ENCODE results near the gene RGS3. TPM values are rescaled to one million over a fixed set of nuclear protein-coding genes. Genes with fewer than 3 reads are reported as not detected.

Gene RGS3
- polyA plus RNA-seq, 1 of the 3 experiments (the other 2 are of a cell fraction), result 50.6 TPM

DNA sequence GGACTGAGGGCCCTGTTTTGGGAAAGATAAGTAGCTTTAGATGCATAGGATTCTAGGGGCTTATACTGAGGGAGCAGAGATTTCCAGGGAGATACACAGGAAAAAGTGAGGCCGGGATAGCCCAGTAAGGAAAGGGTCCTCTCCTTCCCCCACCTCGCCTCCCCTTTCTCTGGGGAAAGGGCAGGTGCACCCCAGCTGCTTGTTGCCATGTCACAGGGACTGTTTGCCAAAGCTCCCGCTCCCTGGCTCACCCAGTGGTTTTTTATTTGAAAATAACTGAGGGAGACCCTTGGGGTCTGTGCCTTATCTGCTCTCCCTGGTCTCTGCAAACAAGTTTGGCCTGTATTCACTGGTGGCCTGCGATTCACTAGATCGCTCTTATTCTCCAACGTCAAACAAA lies 51.2 kb downstream of the RGS3 start:
- Histone ChIP-seq H4K20me1 (ENCODE audit: insufficient read depth) (no peaks in the 10 kb centered on the region), H3K4me3 (ENCODE audit: low read depth in 2 of 2, low read length in 1 of 2) (no peak overlapping the region), H3K79me2 (ENCODE audit: insufficient read depth) (no peaks in the 10 kb centered on the region), H2AFZ (ENCODE audit: low read depth) (no peak overlapping the region), H3K4me2 (no peak overlapping the region), H3F3A (replicated peaks; ENCODE audit: insufficient read depth) (no peaks in the 10 kb centered on the region), H3K9me3 (no peaks in the 10 kb centered on the region), H3K9ac (no peak overlapping the region), H3K27me3 (ENCODE audit: insufficient read depth) (no peaks in the 10 kb centered on the region), H3K4me1 (ENCODE audit: control insufficient read depth in 1 of 2, insufficient read depth in 2 of 2, low read depth in 1 of 2, low read length in 1 of 2) (peaks cover 3 to 22% of the 10 kb centered on the region in 2 experiments; a peak in 1 of 4 replicates), H3K36me3 (replicated peaks in 1 of 2; ENCODE audit: control insufficient read depth in 1 of 2, insufficient read depth in 2 of 2, low read length in 1 of 2) (no peaks in the 10 kb centered on the region), H3K9me2 (no peaks in the 10 kb centered on the region), H3K27ac (ENCODE audit: low read depth in 2 of 2, low read length in 1 of 2) (no peak overlapping the region)
- TF ChIP-seq FOXM1 (IDR thresholded peaks at IDR 0.05; ENCODE audit: low read depth) (no peak), RCOR1 (IDR thresholded peaks at IDR 0.05; ENCODE audit: low read length) (no peak), FOXJ3 (CRISPR knock-in tag; IDR thresholded peaks at IDR 0.05) (no peak), ELF1 (IDR thresholded peaks at IDR 0.05) (no peak), NFIC (IDR thresholded peaks at IDR 0.05; ENCODE audit: borderline replicate concordance) (no peak), YY1 (IDR thresholded peaks at IDR 0.05; ENCODE audit: low read depth) (no peak), CHD2 (IDR thresholded peaks at IDR 0.05; ENCODE audit: low read length, partially characterized antibody) (no peak), TAF1 (IDR thresholded peaks at IDR 0.05; ENCODE audit: borderline replicate concordance, low read depth, low read length) (no peak), SMC3 (IDR thresholded peaks at IDR 0.05; ENCODE audit: low read depth, low read length) (no peak)
- TF ChIP-seq, protein P1, sequence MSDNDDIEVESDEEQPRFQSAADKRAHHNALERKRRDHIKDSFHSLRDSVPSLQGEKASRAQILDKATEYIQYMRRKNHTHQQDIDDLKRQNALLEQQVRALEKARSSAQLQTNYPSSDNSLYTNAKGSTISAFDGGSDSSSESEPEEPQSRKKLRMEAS (IDR thresholded peaks at IDR 0.05; ENCODE audit: low read depth), result no peak
- TF ChIP-seq, protein P2, sequence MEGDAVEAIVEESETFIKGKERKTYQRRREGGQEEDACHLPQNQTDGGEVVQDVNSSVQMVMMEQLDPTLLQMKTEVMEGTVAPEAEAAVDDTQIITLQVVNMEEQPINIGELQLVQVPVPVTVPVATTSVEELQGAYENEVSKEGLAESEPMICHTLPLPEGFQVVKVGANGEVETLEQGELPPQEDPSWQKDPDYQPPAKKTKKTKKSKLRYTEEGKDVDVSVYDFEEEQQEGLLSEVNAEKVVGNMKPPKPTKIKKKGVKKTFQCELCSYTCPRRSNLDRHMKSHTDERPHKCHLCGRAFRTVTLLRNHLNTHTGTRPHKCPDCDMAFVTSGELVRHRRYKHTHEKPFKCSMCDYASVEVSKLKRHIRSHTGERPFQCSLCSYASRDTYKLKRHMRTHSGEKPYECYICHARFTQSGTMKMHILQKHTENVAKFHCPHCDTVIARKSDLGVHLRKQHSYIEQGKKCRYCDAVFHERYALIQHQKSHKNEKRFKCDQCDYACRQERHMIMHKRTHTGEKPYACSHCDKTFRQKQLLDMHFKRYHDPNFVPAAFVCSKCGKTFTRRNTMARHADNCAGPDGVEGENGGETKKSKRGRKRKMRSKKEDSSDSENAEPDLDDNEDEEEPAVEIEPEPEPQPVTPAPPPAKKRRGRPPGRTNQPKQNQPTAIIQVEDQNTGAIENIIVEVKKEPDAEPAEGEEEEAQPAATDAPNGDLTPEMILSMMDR (IDR thresholded peaks at IDR 0.05), result no peak
- TF ChIP-seq, protein P3, sequence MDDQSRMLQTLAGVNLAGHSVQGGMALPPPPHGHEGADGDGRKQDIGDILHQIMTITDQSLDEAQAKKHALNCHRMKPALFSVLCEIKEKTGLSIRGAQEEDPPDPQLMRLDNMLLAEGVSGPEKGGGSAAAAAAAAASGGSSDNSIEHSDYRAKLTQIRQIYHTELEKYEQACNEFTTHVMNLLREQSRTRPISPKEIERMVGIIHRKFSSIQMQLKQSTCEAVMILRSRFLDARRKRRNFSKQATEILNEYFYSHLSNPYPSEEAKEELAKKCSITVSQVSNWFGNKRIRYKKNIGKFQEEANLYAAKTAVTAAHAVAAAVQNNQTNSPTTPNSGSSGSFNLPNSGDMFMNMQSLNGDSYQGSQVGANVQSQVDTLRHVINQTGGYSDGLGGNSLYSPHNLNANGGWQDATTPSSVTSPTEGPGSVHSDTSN (IDR thresholded peaks at IDR 0.05), result no peak
- TF ChIP-seq, protein P4, sequence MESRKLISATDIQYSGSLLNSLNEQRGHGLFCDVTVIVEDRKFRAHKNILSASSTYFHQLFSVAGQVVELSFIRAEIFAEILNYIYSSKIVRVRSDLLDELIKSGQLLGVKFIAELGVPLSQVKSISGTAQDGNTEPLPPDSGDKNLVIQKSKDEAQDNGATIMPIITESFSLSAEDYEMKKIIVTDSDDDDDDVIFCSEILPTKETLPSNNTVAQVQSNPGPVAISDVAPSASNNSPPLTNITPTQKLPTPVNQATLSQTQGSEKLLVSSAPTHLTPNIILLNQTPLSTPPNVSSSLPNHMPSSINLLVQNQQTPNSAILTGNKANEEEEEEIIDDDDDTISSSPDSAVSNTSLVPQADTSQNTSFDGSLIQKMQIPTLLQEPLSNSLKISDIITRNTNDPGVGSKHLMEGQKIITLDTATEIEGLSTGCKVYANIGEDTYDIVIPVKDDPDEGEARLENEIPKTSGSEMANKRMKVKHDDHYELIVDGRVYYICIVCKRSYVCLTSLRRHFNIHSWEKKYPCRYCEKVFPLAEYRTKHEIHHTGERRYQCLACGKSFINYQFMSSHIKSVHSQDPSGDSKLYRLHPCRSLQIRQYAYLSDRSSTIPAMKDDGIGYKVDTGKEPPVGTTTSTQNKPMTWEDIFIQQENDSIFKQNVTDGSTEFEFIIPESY (IDR thresholded peaks at IDR 0.05; ENCODE audit: borderline replicate concordance, low read depth), result no peak
- TF ChIP-seq, protein P5, sequence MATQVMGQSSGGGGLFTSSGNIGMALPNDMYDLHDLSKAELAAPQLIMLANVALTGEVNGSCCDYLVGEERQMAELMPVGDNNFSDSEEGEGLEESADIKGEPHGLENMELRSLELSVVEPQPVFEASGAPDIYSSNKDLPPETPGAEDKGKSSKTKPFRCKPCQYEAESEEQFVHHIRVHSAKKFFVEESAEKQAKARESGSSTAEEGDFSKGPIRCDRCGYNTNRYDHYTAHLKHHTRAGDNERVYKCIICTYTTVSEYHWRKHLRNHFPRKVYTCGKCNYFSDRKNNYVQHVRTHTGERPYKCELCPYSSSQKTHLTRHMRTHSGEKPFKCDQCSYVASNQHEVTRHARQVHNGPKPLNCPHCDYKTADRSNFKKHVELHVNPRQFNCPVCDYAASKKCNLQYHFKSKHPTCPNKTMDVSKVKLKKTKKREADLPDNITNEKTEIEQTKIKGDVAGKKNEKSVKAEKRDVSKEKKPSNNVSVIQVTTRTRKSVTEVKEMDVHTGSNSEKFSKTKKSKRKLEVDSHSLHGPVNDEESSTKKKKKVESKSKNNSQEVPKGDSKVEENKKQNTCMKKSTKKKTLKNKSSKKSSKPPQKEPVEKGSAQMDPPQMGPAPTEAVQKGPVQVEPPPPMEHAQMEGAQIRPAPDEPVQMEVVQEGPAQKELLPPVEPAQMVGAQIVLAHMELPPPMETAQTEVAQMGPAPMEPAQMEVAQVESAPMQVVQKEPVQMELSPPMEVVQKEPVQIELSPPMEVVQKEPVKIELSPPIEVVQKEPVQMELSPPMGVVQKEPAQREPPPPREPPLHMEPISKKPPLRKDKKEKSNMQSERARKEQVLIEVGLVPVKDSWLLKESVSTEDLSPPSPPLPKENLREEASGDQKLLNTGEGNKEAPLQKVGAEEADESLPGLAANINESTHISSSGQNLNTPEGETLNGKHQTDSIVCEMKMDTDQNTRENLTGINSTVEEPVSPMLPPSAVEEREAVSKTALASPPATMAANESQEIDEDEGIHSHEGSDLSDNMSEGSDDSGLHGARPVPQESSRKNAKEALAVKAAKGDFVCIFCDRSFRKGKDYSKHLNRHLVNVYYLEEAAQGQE (IDR thresholded peaks at IDR 0.05; ENCODE audit: low read depth, low read length), result no peak
- TF ChIP-seq, protein P6, sequence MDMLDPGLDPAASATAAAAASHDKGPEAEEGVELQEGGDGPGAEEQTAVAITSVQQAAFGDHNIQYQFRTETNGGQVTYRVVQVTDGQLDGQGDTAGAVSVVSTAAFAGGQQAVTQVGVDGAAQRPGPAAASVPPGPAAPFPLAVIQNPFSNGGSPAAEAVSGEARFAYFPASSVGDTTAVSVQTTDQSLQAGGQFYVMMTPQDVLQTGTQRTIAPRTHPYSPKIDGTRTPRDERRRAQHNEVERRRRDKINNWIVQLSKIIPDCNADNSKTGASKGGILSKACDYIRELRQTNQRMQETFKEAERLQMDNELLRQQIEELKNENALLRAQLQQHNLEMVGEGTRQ (IDR thresholded peaks at IDR 0.05; ENCODE audit: borderline replicate concordance, low read depth, low read length), result no peak
- POLR2A ChIA-PET, result no interaction called here
- 91% methylated on average over 6 of the region's 6 CpGs for WGBS (ENCODE audit: low lambda C conversion rate)
- CTCF ChIA-PET, result interaction anchor here (1.5 kb wide), 1 partner anchor 8 kb away, joined by 5 read pairs; no protein-coding TSS in a partner anchor
- no peak for DNase-seq
